Peyer's patch (tissue), 4 donors: Measurements from ENCODE around the gene ZDHHC11. TPM values are rescaled to one million over a fixed set of nuclear protein-coding genes. Genes with fewer than 3 reads are reported as not detected.
"Not testable (repeated sequence)": the region's sequence is repeated elsewhere in the genome, so short reads cannot be mapped to it uniquely, and the experiment has no call there.

Source experiments
- DNase-seq, 3 donors: peaks; one replicate each; pipeline ENCODE4 v3.0.0-alpha.2; 2017 to 2019
- H3K27ac ChIP-seq, 4 donors: fragments of 200-600 bp; sonication (generic); one replicate each; pipeline ENCODE4 v1.5.1; 2016 to 2019
- H3K27me3 ChIP-seq, 2 donors: fragments of 200-600 bp; sonication (generic); one replicate each; pipeline ENCODE4 v1.5.1; 2019
- H3K36me3 ChIP-seq, 3 donors: fragments of 200-600 bp; sonication (generic); one replicate each; pipeline ENCODE4 v1.5.1; 2016 to 2019
- H3K4me1 ChIP-seq, 4 donors: fragments of 200-600 bp; sonication (generic); one replicate each; pipeline ENCODE4 v1.5.1; 2016 to 2019
- H3K4me3 ChIP-seq, 4 donors: fragments of 200-600 bp; sonication (generic); 1 replicate in 3 of 4; 2 replicates in 1 of 4; pipeline ENCODE4 v1.5.1; 2016 to 2019; ENCODE audit warnings: mild to moderate bottlenecking in 1 of 4
- H3K9me3 ChIP-seq, 4 donors: fragments of 200-600 bp; sonication (generic); one replicate each; pipeline ENCODE4 v1.5.1; 2016 to 2019; ENCODE audit warnings: mild to moderate bottlenecking in 1 of 4
- POLR2A ChIP-seq, 2 donors: fragments of 450-650 bp; IDR thresholded peaks; one replicate each; pipeline ENCODE4 v1.5.1; 2017; ENCODE audit warnings: antibody characterized with exemption in 2 of 2, mild to moderate bottlenecking in 2 of 2, moderate library complexity in 2 of 2
- total RNA-seq, 4 donors: library from RNA; depleted of rRNA; stranded (reverse); fragments of >200 nt; gene quantifications; one replicate each; pipeline ENCODE4 v1.1.0, GENCODE V29; 2016
- TF ChIP-seq, protein P1 (sequence below), 6 experiments: fragments of 450-650 bp in 4 of 6; fragments of 200-600 bp in 2 of 6; sonication (generic) in 1 of 6; IDR thresholded peaks; one replicate each; pipeline ENCODE4 v1.5.1; 2017 to 2019; ENCODE audit warnings: antibody characterized with exemption in 6 of 6, mild to moderate bottlenecking in 3 of 6, moderate library complexity in 1 of 6

Gene ZDHHC11
- total RNA-seq, 4 donors from 2014 or later: 7.7 to 82.5 (median 29.6) TPM

- H3K27me3 ChIP-seq: no peaks in the 10 kb centered on the region
Measured at GRCh38 chr5:821504-821903, 29.3 kb downstream of the ZDHHC11 start.

DNA sequence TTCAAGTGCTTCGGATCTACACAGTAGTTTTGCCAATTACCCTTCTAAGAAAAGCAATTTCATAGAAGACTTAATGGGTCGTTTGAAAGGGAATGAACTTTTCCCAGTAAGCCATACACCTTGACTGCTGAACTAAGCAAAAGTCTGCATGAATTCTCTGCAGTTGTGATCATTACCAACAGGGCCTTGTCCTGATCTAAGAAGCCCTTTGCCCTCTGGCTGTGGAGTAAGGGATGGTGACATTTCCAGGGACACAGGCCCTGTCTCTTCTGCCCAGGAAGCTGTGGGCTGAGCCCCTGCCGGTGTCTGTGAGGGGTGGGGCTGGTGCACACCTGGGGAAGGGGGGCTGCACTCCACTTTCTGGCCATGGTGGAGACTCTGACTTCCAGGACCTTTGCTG is 30.5 kb downstream of the ZDHHC11 start:
- H3K4me3 ChIP-seq: no peak overlapping the region
- H3K36me3 ChIP-seq: no peaks in the 10 kb centered on the region
- no peaks in the 10 kb centered on the region for H3K4me1 ChIP-seq
- H3K27ac ChIP-seq: no peak overlapping the region
- TF ChIP-seq, protein P1, sequence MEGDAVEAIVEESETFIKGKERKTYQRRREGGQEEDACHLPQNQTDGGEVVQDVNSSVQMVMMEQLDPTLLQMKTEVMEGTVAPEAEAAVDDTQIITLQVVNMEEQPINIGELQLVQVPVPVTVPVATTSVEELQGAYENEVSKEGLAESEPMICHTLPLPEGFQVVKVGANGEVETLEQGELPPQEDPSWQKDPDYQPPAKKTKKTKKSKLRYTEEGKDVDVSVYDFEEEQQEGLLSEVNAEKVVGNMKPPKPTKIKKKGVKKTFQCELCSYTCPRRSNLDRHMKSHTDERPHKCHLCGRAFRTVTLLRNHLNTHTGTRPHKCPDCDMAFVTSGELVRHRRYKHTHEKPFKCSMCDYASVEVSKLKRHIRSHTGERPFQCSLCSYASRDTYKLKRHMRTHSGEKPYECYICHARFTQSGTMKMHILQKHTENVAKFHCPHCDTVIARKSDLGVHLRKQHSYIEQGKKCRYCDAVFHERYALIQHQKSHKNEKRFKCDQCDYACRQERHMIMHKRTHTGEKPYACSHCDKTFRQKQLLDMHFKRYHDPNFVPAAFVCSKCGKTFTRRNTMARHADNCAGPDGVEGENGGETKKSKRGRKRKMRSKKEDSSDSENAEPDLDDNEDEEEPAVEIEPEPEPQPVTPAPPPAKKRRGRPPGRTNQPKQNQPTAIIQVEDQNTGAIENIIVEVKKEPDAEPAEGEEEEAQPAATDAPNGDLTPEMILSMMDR (IDR thresholded peaks at IDR 0.05): peak in 3 of 6 experiments; percentile 52 to 57 (median 55)
- TF ChIP-seq POLR2A (IDR thresholded peaks at IDR 0.05): no peak
- DNase-seq: no peak
- H3K9me3 ChIP-seq: no peaks in the 10 kb centered on the region
- no peaks in the 10 kb centered on the region for H3K27me3 ChIP-seq

More at GRCh38 chr5:821504-821903, 29.3 kb downstream of the ZDHHC11 start:
- Histone ChIP-seq H3K9me3 (no peaks in the 10 kb centered on the region), H3K4me3 (no peak overlapping the region), H3K36me3 (no peaks in the 10 kb centered on the region), H3K27ac (no peak overlapping the region), H3K4me1 (no peaks in the 10 kb centered on the region)
- DNase-seq: no peak
- TF ChIP-seq, protein P1 (IDR thresholded peaks at IDR 0.05): peak in 3 of 6 experiments; percentile 22 to 45 (median 37)
- TF ChIP-seq POLR2A (IDR thresholded peaks at IDR 0.05): no peak

DNA sequence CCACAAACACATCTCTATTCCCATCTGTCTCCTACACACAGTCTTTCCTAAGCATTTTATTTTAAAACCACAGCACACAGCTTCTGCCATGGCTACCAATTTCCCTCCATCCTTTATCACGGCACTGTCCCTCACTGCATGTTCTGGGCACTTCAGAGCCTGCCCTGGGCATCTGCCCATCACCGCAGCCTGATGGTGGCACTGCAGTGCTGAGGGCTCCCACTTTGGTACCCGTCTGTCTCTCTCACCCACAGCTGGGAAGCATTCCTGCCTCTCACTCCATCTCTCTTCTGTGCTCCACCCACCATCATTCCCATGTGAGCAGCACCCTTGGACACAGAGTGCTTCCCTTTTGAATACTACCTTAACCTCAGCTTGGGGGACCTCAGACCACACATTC is 31.7 kb downstream of the ZDHHC11 start:
- H3K27me3 ChIP-seq: no peaks in the 10 kb centered on the region
- DNase-seq: no peak
- H3K4me1 ChIP-seq: no peaks in the 10 kb centered on the region
- no peak overlapping the region for H3K4me3 ChIP-seq
- H3K36me3 ChIP-seq: no peaks in the 10 kb centered on the region
- TF ChIP-seq, protein P1 (IDR thresholded peaks at IDR 0.05): no peak
- no peak for TF ChIP-seq POLR2A (IDR thresholded peaks at IDR 0.05)
- no peaks in the 10 kb centered on the region for H3K9me3 ChIP-seq
- no peak overlapping the region for H3K27ac ChIP-seq

DNA sequence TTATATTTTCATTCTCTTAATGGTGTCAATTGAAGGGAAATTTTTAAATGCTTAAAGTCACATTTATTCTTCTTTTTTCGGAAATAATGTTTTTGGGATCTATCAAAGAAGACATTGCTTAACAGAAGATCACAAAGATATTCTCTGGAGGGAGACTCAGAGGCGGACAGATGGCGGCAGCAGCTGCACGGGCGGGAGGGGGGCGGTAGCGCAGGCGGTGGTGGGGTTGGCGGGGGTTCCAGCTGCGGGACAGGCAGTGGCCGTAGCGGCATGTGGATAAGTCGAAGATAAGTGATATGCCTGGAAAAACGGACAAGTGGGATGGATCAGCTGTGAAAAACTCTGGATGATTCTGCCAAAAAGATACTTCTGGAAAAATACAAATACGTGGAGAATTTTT is 34.6 kb downstream of the ZDHHC11 start:
- no peaks in the 10 kb centered on the region for H3K9me3 ChIP-seq
- no peaks in the 10 kb centered on the region for H3K4me1 ChIP-seq
- H3K27me3 ChIP-seq: no peaks in the 10 kb centered on the region
- no peak for DNase-seq
- no peak overlapping the region for H3K27ac ChIP-seq
- no peak overlapping the region for H3K4me3 ChIP-seq
- TF ChIP-seq, protein P1 (IDR thresholded peaks at IDR 0.05): no peak
- no peaks in the 10 kb centered on the region for H3K36me3 ChIP-seq

GRCh38 chr5:815449-815848 is 35.3 kb downstream of the ZDHHC11 start:
- no peak overlapping the region for H3K27ac ChIP-seq
- TF ChIP-seq, protein P1 (IDR thresholded peaks at IDR 0.05): no peak
- TF ChIP-seq POLR2A (IDR thresholded peaks at IDR 0.05): no peak
- H3K9me3 ChIP-seq: no peaks in the 10 kb centered on the region
- no peaks in the 10 kb centered on the region for H3K4me1 ChIP-seq
- no peak for DNase-seq
- no peaks in the 10 kb centered on the region for H3K36me3 ChIP-seq
- no peaks in the 10 kb centered on the region for H3K27me3 ChIP-seq
- H3K4me3 ChIP-seq: no peak overlapping the region

DNA sequence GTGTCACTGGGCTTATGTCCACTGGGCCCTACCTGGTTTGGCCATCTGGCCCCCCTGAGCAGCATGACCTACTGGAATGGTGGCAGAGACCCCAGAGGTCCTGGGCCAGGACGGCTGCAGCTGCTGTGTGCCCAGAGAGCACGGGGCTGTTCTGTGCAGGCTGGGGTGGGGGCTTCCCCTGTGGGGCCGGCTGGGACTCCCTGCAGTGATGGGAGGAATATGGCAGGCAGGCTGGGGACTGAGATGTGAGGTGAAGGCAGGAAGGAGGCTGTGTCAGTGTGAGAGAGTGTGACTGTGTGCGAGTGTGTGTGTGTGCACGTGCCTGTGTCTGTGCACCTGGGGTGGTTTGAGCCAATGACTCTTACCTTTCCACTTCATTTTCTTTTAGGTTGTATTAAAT is 37.2 kb downstream of the ZDHHC11 start:
- H3K4me3 ChIP-seq, H3K27me3 ChIP-seq, H3K4me1 ChIP-seq, H3K9me3 ChIP-seq, H3K27ac ChIP-seq, H3K36me3 ChIP-seq, DNase-seq: not testable (repeated sequence)

DNA sequence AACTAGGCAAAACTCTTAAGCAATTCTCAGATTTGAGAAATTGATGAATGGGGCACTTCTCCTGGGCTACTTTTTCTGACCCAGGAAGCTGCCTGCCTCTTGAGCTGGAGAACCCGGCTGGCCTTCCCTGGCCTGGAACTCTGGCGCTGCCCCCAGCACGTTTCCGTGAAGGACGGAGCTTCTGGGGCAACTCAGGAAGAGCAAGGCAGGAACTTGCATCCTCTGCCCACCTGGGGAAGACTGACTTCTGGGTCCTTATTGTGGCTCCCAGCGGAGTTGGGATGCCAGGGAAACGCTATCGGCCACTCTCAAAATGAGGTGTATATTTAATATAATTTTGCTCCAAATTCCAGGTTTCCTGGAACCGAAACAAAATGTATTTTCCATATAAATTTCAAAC is 39.4 kb downstream of the ZDHHC11 start:
- not testable (repeated sequence) for DNase-seq, H3K27ac ChIP-seq, H3K27me3 ChIP-seq, H3K9me3 ChIP-seq, H3K4me3 ChIP-seq, H3K36me3 ChIP-seq, H3K4me1 ChIP-seq

- H3K27ac ChIP-seq, H3K27me3 ChIP-seq, H3K36me3 ChIP-seq, H3K4me3 ChIP-seq, DNase-seq, H3K9me3 ChIP-seq, H3K4me1 ChIP-seq: not testable (repeated sequence)
Measured at GRCh38 chr5:807719-808514, 42.9 kb downstream of the ZDHHC11 start.
